ENCODE data around the gene CDKL4.

- TF ChIP-seq FOXK1 (CRISPR knock-in tag; IDR thresholded peaks at IDR 0.05) (no peak), ZNF512 (CRISPR knock-in tag; IDR thresholded peaks at IDR 0.05; ENCODE audit: borderline replicate concordance) (no peak)
Measured at GRCh38 chr2:39269941-39270340, 26.2 kb upstream of the CDKL4 start.

Data from WTC11 (cell line).